AG04450 (cell line): ENCODE results near the gene APBA2. TPM values are rescaled to one million over a fixed set of nuclear protein-coding genes. Genes with fewer than 3 reads are reported as not detected.

Experiments used
- CTCF ChIA-PET: fragments of 300-600, 350-600 bp; formaldehyde crosslinking; extraction: SDS; loops from one replicate; lab custom pipeline; 2022; ENCODE audit warnings: antibody characterized with exemption, inconsistent platforms; lab: Charles Lee
- POLR2A ChIA-PET: fragments of 350-600 bp; formaldehyde crosslinking; extraction: SDS; loops from one replicate; lab custom pipeline; 2021; ENCODE audit warnings: antibody characterized with exemption, inconsistent platforms; lab: Yijun Ruan, JAX
- DNase-seq: peaks from one replicate; pipeline ENCODE4 v3.0.0-alpha.2; 2011; ENCODE audit warnings: low read depth, low spot score
- H3K27ac ChIP-seq: one replicate; pipeline ENCODE4 v1.5.1; 2012; ENCODE audit warnings: low read depth, low read length, control low read depth
- H3K27me3 ChIP-seq: one replicate; pipeline ENCODE4 v1.6.0; 2012; ENCODE audit warnings: low read length; ENCODE audit not compliant: control insufficient read depth, insufficient read depth
- H3K4me3 ChIP-seq: 2 replicates; pipeline ENCODE4 v1.5.1; 2011; ENCODE audit warnings: mild to moderate bottlenecking, low read depth, low read length, control low read depth
- H3K9me3 ChIP-seq: 2 replicates; pipeline ENCODE4 v1.5.1; 2012; ENCODE audit warnings: low read length; ENCODE audit not compliant: control insufficient read depth, insufficient read depth
- polyA plus RNA-seq: library from polyadenylated mRNA; depleted of rRNA; stranded (reverse); fragments of >200 nt; gene quantifications from 2 replicates; pipeline ENCODE4 v1.2.3, GENCODE V29; 2011
- TF ChIP-seq, protein P1 (sequence below): IDR thresholded peaks from 2 replicates; pipeline ENCODE4 v1.5.1; 2011; ENCODE audit warnings: low read depth, low read length, control low read depth, inconsistent platforms

APBA2 gene
- polyA plus RNA-seq, 1 experiment, result 18.9 TPM

DNA sequence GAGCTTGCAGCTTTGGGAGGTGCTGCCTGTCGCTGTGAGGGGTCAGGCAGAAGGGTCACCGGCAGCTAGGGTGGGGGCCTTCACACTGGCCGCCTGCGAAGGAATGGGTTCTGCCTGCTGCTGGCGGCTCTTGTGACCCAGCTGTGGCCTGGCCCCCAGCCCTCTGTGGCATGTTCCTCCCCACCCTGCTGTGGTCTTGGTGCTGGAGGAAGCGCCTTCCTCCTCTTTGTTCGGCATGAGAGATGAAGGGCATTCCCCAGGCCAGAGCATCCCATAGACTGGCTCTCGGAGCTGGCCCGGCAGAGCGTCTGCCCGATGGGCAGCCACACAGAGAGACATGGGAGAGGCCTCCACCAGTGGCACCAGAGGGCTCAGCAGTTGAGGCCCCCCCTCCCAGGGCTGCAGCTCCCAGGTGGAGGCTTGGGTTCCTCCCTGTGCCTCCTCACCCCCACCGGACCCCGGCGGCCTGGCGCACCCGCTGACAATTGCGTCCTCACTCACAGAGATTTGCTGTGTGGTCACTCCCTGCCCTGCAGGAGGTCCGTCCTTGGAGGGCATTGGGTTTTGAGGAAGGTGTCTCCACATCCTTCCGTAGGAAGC, 221.6 kb downstream of the APBA2 start:
- ChIA-PET POLR2A (no interaction called here), CTCF (no interaction called here)
- no peaks in the 10 kb centered on the region for H3K27me3 ChIP-seq
- DNase-seq, result no peak
- H3K9me3 ChIP-seq, result no peaks in the 10 kb centered on the region; the same call in 1 of the 2 replicates
- no peak overlapping the region for H3K4me3 ChIP-seq
- H3K27ac ChIP-seq, result no peak overlapping the region
- TF ChIP-seq, protein P1, sequence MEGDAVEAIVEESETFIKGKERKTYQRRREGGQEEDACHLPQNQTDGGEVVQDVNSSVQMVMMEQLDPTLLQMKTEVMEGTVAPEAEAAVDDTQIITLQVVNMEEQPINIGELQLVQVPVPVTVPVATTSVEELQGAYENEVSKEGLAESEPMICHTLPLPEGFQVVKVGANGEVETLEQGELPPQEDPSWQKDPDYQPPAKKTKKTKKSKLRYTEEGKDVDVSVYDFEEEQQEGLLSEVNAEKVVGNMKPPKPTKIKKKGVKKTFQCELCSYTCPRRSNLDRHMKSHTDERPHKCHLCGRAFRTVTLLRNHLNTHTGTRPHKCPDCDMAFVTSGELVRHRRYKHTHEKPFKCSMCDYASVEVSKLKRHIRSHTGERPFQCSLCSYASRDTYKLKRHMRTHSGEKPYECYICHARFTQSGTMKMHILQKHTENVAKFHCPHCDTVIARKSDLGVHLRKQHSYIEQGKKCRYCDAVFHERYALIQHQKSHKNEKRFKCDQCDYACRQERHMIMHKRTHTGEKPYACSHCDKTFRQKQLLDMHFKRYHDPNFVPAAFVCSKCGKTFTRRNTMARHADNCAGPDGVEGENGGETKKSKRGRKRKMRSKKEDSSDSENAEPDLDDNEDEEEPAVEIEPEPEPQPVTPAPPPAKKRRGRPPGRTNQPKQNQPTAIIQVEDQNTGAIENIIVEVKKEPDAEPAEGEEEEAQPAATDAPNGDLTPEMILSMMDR, result no peak

DNA sequence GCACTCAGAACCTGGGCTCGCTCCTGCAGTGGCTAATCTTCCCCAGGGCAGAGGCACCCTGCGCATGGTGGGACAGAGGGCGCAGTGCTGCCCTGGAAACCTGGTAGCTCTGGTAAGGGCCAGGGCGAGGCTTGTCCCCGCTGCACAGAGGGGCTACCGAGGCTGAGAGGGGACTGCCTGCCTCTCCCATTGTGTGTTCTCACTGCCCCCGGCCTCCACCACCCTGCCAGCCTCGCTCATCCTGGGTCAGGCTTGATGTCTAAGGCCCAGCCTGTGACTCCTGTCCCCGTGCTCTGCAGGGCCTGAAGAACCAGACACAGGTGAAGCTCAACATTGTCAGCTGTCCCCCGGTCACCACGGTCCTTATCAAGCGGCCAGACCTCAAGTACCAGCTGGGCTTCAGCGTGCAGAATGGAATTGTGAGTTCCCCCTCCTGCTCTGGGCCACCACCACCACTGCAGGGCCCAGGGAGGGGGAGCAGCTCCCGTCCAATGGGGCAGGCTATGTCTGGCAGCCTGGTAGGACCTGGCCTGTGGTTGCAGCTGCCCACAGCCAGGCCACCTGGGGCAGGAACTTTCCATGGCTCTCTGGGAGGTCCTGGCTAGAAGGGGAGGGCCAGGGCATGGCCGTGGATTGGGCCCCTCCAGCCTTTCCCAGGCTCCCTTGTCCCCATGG, 222.3 kb downstream of the APBA2 start:
- ChIA-PET CTCF (no interaction called here), POLR2A (no interaction called here)
- Histone ChIP-seq H3K27me3 (no peaks in the 10 kb centered on the region), H3K27ac (no peak overlapping the region), H3K9me3 (no peaks in the 10 kb centered on the region; the same call in 1 of the 2 replicates), H3K4me3 (no peak overlapping the region)
- TF ChIP-seq, protein P1, result no peak
- DNase-seq, result no peak

DNA sequence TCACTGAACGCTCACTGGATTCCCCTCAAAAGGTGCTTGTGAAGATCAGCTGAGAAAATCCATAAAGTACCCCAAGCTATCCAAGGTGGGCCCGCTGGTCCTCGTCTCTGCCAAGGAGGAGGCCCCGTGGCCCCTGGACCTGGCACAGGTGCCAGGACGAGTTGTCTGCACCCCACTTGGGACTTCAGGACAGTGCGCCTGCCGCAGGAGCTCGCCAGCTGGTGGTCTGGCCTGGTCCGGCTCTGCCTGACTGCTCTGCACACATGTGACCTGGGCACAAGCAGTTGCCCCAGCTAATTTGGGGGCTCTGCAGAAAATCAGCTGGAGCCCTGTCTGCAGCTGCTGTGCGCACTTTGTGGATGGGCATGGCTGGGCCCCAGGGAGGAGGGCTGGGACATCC, 224.0 kb downstream of the APBA2 start:
- no peaks in the 10 kb centered on the region for H3K27me3 ChIP-seq
- DNase-seq, result no peak
- H3K9me3 ChIP-seq, result no peaks in the 10 kb centered on the region; the same call in 1 of the 2 replicates
- ChIA-PET CTCF (no interaction called here), POLR2A (interaction anchor here (0.6 kb wide), 1 partner anchor 212 kb away, joined by 3 read pairs; no protein-coding TSS in a partner anchor)
- TF ChIP-seq, protein P1, result no peak
- no peak overlapping the region for H3K4me3 ChIP-seq
- no peak overlapping the region for H3K27ac ChIP-seq

DNA sequence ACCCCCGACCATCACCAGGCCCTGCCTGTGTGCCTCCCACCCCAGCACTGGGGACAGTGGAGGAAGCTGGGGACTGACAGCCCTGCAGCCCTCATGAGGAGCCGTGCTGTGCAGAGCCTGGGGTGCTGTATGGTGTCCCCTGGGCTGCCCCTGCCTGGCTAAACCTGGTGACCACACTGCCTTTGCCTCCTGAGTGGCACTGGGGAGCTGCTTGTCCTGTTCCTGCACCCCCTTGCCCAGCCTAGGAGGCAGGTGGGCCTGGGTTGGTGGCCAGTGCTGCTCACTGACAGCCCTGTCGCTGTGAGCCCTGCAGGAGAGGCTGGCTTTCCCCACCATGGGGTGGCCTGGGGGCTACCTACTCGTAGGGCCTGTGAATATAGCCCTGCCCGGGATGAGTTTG, 224.4 kb downstream of the APBA2 start:
- H3K9me3 ChIP-seq, result no peaks in the 10 kb centered on the region; the same call in 1 of the 2 replicates
- H3K4me3 ChIP-seq, result no peak overlapping the region
- H3K27ac ChIP-seq, result no peak overlapping the region
- ChIA-PET CTCF (no interaction called here), POLR2A (no interaction called here)
- H3K27me3 ChIP-seq, result no peaks in the 10 kb centered on the region
- DNase-seq, result no peak
- TF ChIP-seq, protein P1, result no peak

DNA sequence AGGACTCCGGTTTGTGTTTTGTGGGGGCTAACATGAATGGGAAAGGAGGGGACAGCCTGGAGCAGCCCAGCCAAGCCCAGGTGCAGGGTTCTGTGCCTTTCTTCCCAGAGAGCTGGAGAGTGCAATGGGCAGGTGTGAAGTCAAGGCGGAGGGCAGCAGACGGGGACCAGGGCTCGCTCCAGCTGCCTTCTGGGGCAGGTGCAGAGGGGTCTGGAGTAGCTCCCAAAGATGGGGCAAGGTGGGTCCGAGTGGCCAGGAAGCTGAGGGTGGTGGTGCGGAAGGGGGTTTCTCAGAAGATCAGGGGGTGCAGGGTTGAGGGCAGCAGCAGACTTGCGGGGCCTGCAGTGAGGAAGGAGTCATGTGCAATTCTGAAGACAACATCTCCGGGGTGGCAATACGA, 225.0 kb downstream of the APBA2 start:
- ChIA-PET CTCF (interaction anchor here (0.7 kb wide), 1 partner anchor 9 kb away, joined by 4 read pairs; no protein-coding TSS in a partner anchor), POLR2A (no interaction called here)
- TF ChIP-seq, protein P1, result no peak
- no peak overlapping the region for H3K4me3 ChIP-seq
- H3K9me3 ChIP-seq, result no peaks in the 10 kb centered on the region; the same call in 1 of the 2 replicates
- H3K27ac ChIP-seq, result no peak overlapping the region
- H3K27me3 ChIP-seq, result no peaks in the 10 kb centered on the region
- no peak for DNase-seq
